H1 (cell line): ENCODE measurements around the gene RYR3.

Experiments
- BACH1 ChIP-seq: IDR thresholded peaks from 2 replicates; pipeline ENCODE4 v1.6.1; 2012; ENCODE audit warnings: low read length, improper control_type of control experiment
- GABPA ChIP-seq: IDR thresholded peaks from 2 replicates; pipeline ENCODE4 v1.6.1; 2011; ENCODE audit warnings: mild to moderate bottlenecking, low read length, moderate library complexity, borderline replicate concordance; ENCODE audit not compliant: insufficient read depth
- TBP ChIP-seq: IDR thresholded peaks from 2 replicates; pipeline ENCODE4 v1.6.1; 2011; ENCODE audit warnings: low read depth, low read length, improper control_type of control experiment

- no peak for TF ChIP-seq GABPA
- no peak for TF ChIP-seq TBP
- TF ChIP-seq BACH1: no peak
Measured at GRCh38 chr15:33438396-33438795, 127.6 kb downstream of the RYR3 start.
